Sigmoid colon (tissue), 7 donors: ENCODE results near the gene DPYSL4. TPM values are rescaled to one million over a fixed set of nuclear protein-coding genes. Genes with fewer than 3 reads are reported as not detected.

ENCODE experiments used
- DNase-seq: peaks from one replicate; pipeline ENCODE4 v3.0.0-alpha.2; 2019
- H3K27ac ChIP-seq, 4 donors: fragments of 200-600 bp; sonication (generic); one replicate each; pipeline ENCODE4 v1.5.1; 2016 to 2019; ENCODE audit warnings: mild to moderate bottlenecking in 1 of 4
- H3K27me3 ChIP-seq, 3 donors: fragments of 200-600 bp; sonication (generic); one replicate each; pipeline ENCODE4 v1.5.1; 2019; ENCODE audit warnings: mild to moderate bottlenecking in 1 of 3
- H3K36me3 ChIP-seq, 4 donors: fragments of 200-600 bp; sonication (generic); one replicate each; pipeline ENCODE4 v1.5.1; 2016 to 2019
- H3K4me1 ChIP-seq, 4 donors: fragments of 200-600 bp; sonication (generic); one replicate each; pipeline ENCODE4 v1.5.1; 2017 to 2019
- H3K4me3 ChIP-seq, 4 donors: fragments of 200-600 bp; sonication (generic); one replicate each; pipeline ENCODE4 v1.5.1; 2017 to 2019; ENCODE audit warnings: mild to moderate bottlenecking in 2 of 4, moderate library complexity in 1 of 4
- H3K9me3 ChIP-seq, 4 donors: fragments of 200-600 bp in 3 of 4; sonication (generic) in 3 of 4; one replicate each; pipeline versions ENCODE4 v1.5.1 to v1.6.1; 2013 to 2019
- EP300 ChIP-seq, 4 donors: sonication (generic); formaldehyde crosslinking; IDR thresholded peaks; one replicate each; pipeline ENCODE4 v1.6.1; 2017; ENCODE audit warnings: antibody characterized with exemption in 4 of 4
- POLR2A ChIP-seq, 2 donors: fragments of 450-650 bp; IDR thresholded peaks; one replicate each; pipeline ENCODE4 v1.6.1; 2016; ENCODE audit warnings: antibody characterized with exemption in 2 of 2, mild to moderate bottlenecking in 2 of 2, moderate library complexity in 2 of 2
- POLR2AphosphoS5 ChIP-seq, 4 donors: sonication (generic); formaldehyde crosslinking; IDR thresholded peaks; one replicate each; pipeline ENCODE4 v1.6.1; 2017; ENCODE audit warnings: antibody characterized with exemption in 4 of 4
- WGBS, 2 donors: extraction: QIAGEN DNeasy Blood & Tissue Kit; methylation state at CpG; one replicate each; pipeline ENCODE4 v1.1.7; 2013; 5-methylcytosine and 5-hydroxymethylcytosine counted together
- intact Hi-C: fragments of 100-400 bp; cut with DNase I; formaldehyde crosslinking; loops from one replicate; pipeline ENCODE4 v1.15.1; 2023
- polyA plus RNA-seq, 3 donors: library from polyadenylated mRNA; stranded (reverse); fragments of 200-250 nt; gene quantifications; one replicate each; pipeline ENCODE4 v1.2.3, GENCODE V29; 2013
- total RNA-seq, 4 donors: library from RNA; depleted of rRNA; stranded (reverse); fragments of >200 nt; gene quantifications; one replicate each; pipeline ENCODE4 v1.1.0, GENCODE V29; 2016
- TF ChIP-seq, protein P1 (sequence below), 4 experiments: fragments of 450-650 bp in 3 of 4; fragments of 200-600 bp in 1 of 4; IDR thresholded peaks; one replicate each; pipeline ENCODE4 v1.5.1; 2016 to 2019; ENCODE audit warnings: antibody characterized with exemption in 4 of 4, mild to moderate bottlenecking in 3 of 4, moderate library complexity in 2 of 4
- donor health status: healthy with polysubstance abuse.
- donor health status: Bipolar disorder and iron deficiency.
- donor health status: healthy.

DPYSL4 gene
- total and polyA plus RNA-seq, 7 donors: under 0.01 to 1.9 (median 0.63) TPM; not detected in 1

DNA sequence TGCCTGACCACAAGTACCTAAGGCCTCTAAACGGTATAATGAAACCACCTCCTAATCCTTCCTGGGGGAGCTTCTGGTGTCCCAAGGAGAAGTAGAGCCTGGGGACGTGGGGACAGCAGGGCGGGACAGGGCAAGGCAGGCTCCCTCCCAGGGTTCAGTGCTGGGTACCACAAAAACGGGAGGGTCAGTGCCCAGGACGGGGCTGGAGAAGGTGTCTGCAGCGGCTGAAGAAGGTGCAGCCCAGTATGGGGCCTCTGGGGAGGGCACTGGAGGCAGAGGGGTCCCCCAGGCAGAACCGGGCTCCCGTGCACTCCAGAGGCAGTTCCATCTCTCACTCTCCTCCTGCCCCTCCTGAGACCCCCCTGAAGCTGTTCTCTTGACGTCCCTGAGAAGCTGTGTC lies 46.2 kb downstream of the DPYSL4 start:
- TF ChIP-seq EP300 (IDR thresholded peaks at IDR 0.05): no peak
- no peak for TF ChIP-seq POLR2AphosphoS5 (IDR thresholded peaks at IDR 0.05)
- TF ChIP-seq, protein P1, sequence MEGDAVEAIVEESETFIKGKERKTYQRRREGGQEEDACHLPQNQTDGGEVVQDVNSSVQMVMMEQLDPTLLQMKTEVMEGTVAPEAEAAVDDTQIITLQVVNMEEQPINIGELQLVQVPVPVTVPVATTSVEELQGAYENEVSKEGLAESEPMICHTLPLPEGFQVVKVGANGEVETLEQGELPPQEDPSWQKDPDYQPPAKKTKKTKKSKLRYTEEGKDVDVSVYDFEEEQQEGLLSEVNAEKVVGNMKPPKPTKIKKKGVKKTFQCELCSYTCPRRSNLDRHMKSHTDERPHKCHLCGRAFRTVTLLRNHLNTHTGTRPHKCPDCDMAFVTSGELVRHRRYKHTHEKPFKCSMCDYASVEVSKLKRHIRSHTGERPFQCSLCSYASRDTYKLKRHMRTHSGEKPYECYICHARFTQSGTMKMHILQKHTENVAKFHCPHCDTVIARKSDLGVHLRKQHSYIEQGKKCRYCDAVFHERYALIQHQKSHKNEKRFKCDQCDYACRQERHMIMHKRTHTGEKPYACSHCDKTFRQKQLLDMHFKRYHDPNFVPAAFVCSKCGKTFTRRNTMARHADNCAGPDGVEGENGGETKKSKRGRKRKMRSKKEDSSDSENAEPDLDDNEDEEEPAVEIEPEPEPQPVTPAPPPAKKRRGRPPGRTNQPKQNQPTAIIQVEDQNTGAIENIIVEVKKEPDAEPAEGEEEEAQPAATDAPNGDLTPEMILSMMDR (IDR thresholded peaks at IDR 0.05): no peak
- no peak for TF ChIP-seq POLR2A (IDR thresholded peaks at IDR 0.05)
- Histone ChIP-seq H3K9me3 (no peaks in the 10 kb centered on the region), H3K4me3 (no peak overlapping the region), H3K27ac (no peak overlapping the region), H3K27me3 (no peaks in the 10 kb centered on the region), H3K36me3 (no peaks in the 10 kb centered on the region), H3K4me1 (peaks cover 0 to 15% (median 8%) of the 10 kb centered on the region in 4 donors)
- intact Hi-C loops: no loop called here
- DNase-seq: no peak
- 84 to 85% methylated on average over 9 of the region's 9 CpGs for WGBS, 2 donors

- Histone ChIP-seq H3K36me3 (no peaks in the 10 kb centered on the region), H3K27ac (no peak overlapping the region), H3K4me3 (no peak overlapping the region), H3K27me3 (no peaks in the 10 kb centered on the region), H3K9me3 (no peaks in the 10 kb centered on the region), H3K4me1 (peaks cover 0 to 15% (median 8%) of the 10 kb centered on the region in 4 donors)
- no peak for TF ChIP-seq EP300 (IDR thresholded peaks at IDR 0.05)
- TF ChIP-seq POLR2AphosphoS5 (IDR thresholded peaks at IDR 0.05): no peak
- TF ChIP-seq, protein P1 (IDR thresholded peaks at IDR 0.05): no peak
- no peak for TF ChIP-seq POLR2A (IDR thresholded peaks at IDR 0.05)
- DNase-seq: no peak
- 85 to 88% methylated on average over 18 of the region's 18 CpGs for WGBS, 2 donors
- intact Hi-C loops: no loop called here
Measured at GRCh38 chr10:132233501-132234085, 46.8 kb downstream of the DPYSL4 start.

- Histone ChIP-seq H3K4me1 (peaks cover 0 to 17% (median 8%) of the 10 kb centered on the region in 4 donors), H3K4me3 (no peak overlapping the region), H3K9me3 (no peaks in the 10 kb centered on the region), H3K27me3 (no peaks in the 10 kb centered on the region), H3K36me3 (no peaks in the 10 kb centered on the region), H3K27ac (no peak overlapping the region)
- 92 to 93% methylated on average over 6 of the region's 6 CpGs for WGBS, 2 donors
- TF ChIP-seq POLR2A (IDR thresholded peaks at IDR 0.05) (no peak), EP300 (IDR thresholded peaks at IDR 0.05) (no peak), POLR2AphosphoS5 (IDR thresholded peaks at IDR 0.05) (no peak)
- TF ChIP-seq, protein P1 (IDR thresholded peaks at IDR 0.05): no peak
- intact Hi-C loops: no loop called here
- no peak for DNase-seq
Measured at GRCh38 chr10:132234860-132235259, 48.1 kb downstream of the DPYSL4 start.

- Histone ChIP-seq H3K36me3 (no peaks in the 10 kb centered on the region), H3K9me3 (no peaks in the 10 kb centered on the region), H3K4me3 (no peak overlapping the region), H3K27ac (no peak overlapping the region), H3K4me1 (peaks cover 0 to 10% (median 0%) of the 10 kb centered on the region in 4 donors), H3K27me3 (no peaks in the 10 kb centered on the region)
- TF ChIP-seq POLR2A (IDR thresholded peaks at IDR 0.05): no peak
- TF ChIP-seq, protein P1 (IDR thresholded peaks at IDR 0.05): no peak
- no peak for TF ChIP-seq EP300 (IDR thresholded peaks at IDR 0.05)
- TF ChIP-seq POLR2AphosphoS5 (IDR thresholded peaks at IDR 0.05): no peak
- intact Hi-C loops: no loop called here
- no peak for DNase-seq
- 94 to 95% methylated on average over 21 of the region's 21 CpGs for WGBS, 2 donors
Measured at GRCh38 chr10:132236161-132236560, 49.4 kb downstream of the DPYSL4 start.

- TF ChIP-seq POLR2A (IDR thresholded peaks at IDR 0.05): no peak
- TF ChIP-seq, protein P1 (IDR thresholded peaks at IDR 0.05): no peak
- no peak for TF ChIP-seq EP300 (IDR thresholded peaks at IDR 0.05)
- TF ChIP-seq POLR2AphosphoS5 (IDR thresholded peaks at IDR 0.05): no peak
- Histone ChIP-seq H3K27ac (no peak overlapping the region), H3K27me3 (no peaks in the 10 kb centered on the region), H3K9me3 (no peaks in the 10 kb centered on the region), H3K4me3 (no peak overlapping the region), H3K36me3 (no peaks in the 10 kb centered on the region), H3K4me1 (peaks cover 0 to 10% (median 0%) of the 10 kb centered on the region in 4 donors)
- intact Hi-C loops: no loop called here
- WGBS, 2 donors: 92 to 94% methylated on average over 13 of the region's 13 CpGs
- no peak for DNase-seq
Measured at GRCh38 chr10:132236881-132237280, 50.1 kb downstream of the DPYSL4 start.
